Stimulated activated naive B cell treated with anti-CD40 and anti-IgM and Interleukin-4, amounts not matched to agents 10 μg/mL and 1 μg/mL and 100 μg/mL, for 72 hours (primary cell): Measurements from ENCODE around the gene MRC1.

ENCODE experiments used
- ATAC-seq, 2 donors: fragments of 150-1000 bp; cut with Tn5 transposase; replicated peaks; 2 replicates each; pipeline ENCODE4 v1.10.0; 2021; ENCODE audit warnings: moderate library complexity in 1 of 2
- DNase-seq: peaks from one replicate; pipeline ENCODE4 v3.0.0; 2021
- H3K27ac Mint-ChIP-seq: one replicate; pipeline ENCODE4 v1.8.0; 2022; ENCODE audit warnings: mild to moderate bottlenecking, mixed read lengths
- H3K27me3 Mint-ChIP-seq, 2 donors: one replicate each; pipeline ENCODE4 v1.8.0; 2022; ENCODE audit warnings: mixed read lengths in 2 of 2
- H3K36me3 Mint-ChIP-seq, 2 donors: one replicate each; pipeline ENCODE4 v1.8.0; 2022; ENCODE audit warnings: mixed read lengths in 2 of 2, mild to moderate bottlenecking in 1 of 2
- H3K4me1 Mint-ChIP-seq, 2 donors: one replicate each; pipeline ENCODE4 v1.8.0; 2022; ENCODE audit warnings: mixed read lengths in 2 of 2, mild to moderate bottlenecking in 1 of 2
- H3K4me3 Mint-ChIP-seq, 2 donors: one replicate each; pipeline ENCODE4 v1.8.0; 2022; ENCODE audit warnings: mild to moderate bottlenecking in 2 of 2, mixed read lengths in 2 of 2, moderate library complexity in 1 of 2
- H3K9me3 Mint-ChIP-seq, 2 donors: one replicate each; pipeline ENCODE4 v1.8.0; 2022; ENCODE audit warnings: mixed read lengths in 2 of 2, mild to moderate bottlenecking in 1 of 2

The MRC1 gene

DNA sequence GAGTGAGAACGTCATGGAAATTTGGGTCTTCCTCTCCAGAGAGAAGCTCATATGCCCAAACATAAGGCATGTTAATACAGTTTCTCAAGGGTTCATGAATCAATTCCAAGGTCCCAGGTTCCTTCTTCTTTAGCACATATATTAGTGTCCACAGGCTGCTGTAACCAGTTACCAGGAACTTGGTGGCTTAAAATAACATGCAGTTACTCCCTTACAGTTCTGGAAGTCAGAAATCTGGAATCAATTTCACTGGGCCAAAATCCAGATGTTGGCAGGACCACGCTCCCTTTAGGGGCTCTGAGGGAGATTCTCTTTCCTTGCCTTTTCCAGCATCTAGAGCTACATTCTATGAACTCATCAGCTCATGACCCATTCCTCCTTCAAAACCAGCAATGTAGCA is 64.8 kb downstream of the MRC1 start:
- no peak overlapping the region for H3K4me3 Mint-ChIP-seq
- DNase-seq: no peak
- H3K4me1 Mint-ChIP-seq: peaks cover 0 to 23% of the 10 kb centered on the region in 2 donors
- no peaks in the 10 kb centered on the region for H3K27me3 Mint-ChIP-seq
- no peak for ATAC-seq
- H3K36me3 Mint-ChIP-seq: no peaks in the 10 kb centered on the region
- H3K27ac Mint-ChIP-seq: no peak overlapping the region
- no peaks in the 10 kb centered on the region for H3K9me3 Mint-ChIP-seq

DNA sequence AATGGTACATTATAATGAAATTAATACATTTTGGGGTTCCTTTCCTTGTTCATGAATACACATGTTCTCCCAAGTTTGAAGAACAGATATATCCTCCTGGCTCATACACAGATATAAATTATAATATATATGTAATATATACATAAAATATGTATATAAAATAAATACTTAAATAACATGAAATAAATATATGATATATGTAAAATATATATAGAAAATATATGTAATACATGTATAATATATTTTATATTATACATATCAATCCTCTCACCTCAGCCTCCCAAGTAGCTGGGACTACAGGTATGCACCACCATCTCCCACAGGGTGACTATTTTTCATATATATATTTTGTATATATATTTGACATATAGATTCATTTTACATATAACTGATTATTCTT is 68.0 kb downstream of the MRC1 start:
- Mint-ChIP-seq H3K4me3 (no peak overlapping the region), H3K4me1 (peaks cover 0 to 7% of the 10 kb centered on the region in 2 donors), H3K27ac (no peak overlapping the region), H3K27me3 (peaks cover 0 to 3% of the 10 kb centered on the region in 2 donors), H3K36me3 (no peaks in the 10 kb centered on the region), H3K9me3 (no peaks in the 10 kb centered on the region)
- ATAC-seq (no peak), DNase-seq (no peak)

- Mint-ChIP-seq H3K4me3 (no peak overlapping the region), H3K27ac (no peak overlapping the region), H3K36me3 (no peaks in the 10 kb centered on the region), H3K27me3 (peaks cover 0 to 4% of the 10 kb centered on the region in 2 donors), H3K9me3 (peaks cover 0 to 1% of the 10 kb centered on the region in 2 donors), H3K4me1 (no peaks in the 10 kb centered on the region)
- DNase-seq (no peak), ATAC-seq (no peak)
Measured at GRCh38 chr10:17878896-17879295, 69.7 kb downstream of the MRC1 start.

DNA sequence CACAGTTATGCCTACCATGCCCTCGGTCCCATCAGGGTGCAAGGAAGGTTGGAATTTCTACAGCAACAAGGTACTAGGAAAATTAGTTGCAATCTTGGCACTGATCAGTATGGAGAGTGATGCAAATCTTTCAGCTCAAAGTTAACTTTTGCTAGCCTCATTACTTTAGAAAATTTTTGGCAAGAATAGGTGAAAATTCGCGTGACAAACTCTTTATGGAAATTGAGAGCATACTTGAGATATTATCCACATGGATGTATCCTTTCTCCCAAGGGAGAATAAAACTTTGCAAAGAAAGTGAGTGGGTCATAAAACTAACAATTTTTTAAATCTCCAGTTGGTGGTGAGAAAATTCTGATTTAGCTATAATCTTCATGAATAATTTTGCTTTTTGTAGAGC is 71.5 kb downstream of the MRC1 start:
- H3K9me3 Mint-ChIP-seq: peaks cover 4 to 5% of the 10 kb centered on the region in 2 donors
- DNase-seq: no peak
- ATAC-seq: no peak
- no peaks in the 10 kb centered on the region for H3K36me3 Mint-ChIP-seq
- no peak overlapping the region for H3K27ac Mint-ChIP-seq
- peaks cover 0 to 4% of the 10 kb centered on the region in 2 donors for H3K27me3 Mint-ChIP-seq
- no peaks in the 10 kb centered on the region for H3K4me1 Mint-ChIP-seq
- no peak overlapping the region for H3K4me3 Mint-ChIP-seq

- no peaks in the 10 kb centered on the region for H3K36me3 Mint-ChIP-seq
- no peak overlapping the region for H3K4me3 Mint-ChIP-seq
- no peak overlapping the region for H3K27ac Mint-ChIP-seq
- peaks cover 0 to 4% of the 10 kb centered on the region in 2 donors for H3K27me3 Mint-ChIP-seq
- DNase-seq (no peak), ATAC-seq (no peak)
- H3K9me3 Mint-ChIP-seq: peaks cover 4 to 5% of the 10 kb centered on the region in 2 donors
- no peaks in the 10 kb centered on the region for H3K4me1 Mint-ChIP-seq
Measured at GRCh38 chr10:17882557-17882956, 73.4 kb downstream of the MRC1 start.

GRCh38 chr10:17883621-17884020 is 74.5 kb downstream of the MRC1 start:
- ATAC-seq: no peak
- H3K9me3 Mint-ChIP-seq: peaks cover 4 to 5% of the 10 kb centered on the region in 2 donors
- H3K36me3 Mint-ChIP-seq: no peaks in the 10 kb centered on the region
- H3K4me3 Mint-ChIP-seq: no peak overlapping the region
- DNase-seq: no peak
- no peaks in the 10 kb centered on the region for H3K4me1 Mint-ChIP-seq
- H3K27ac Mint-ChIP-seq: no peak overlapping the region
- H3K27me3 Mint-ChIP-seq: peaks cover 0 to 4% of the 10 kb centered on the region in 2 donors

- Mint-ChIP-seq H3K27me3 (peaks cover 0 to 4% of the 10 kb centered on the region in 2 donors), H3K27ac (no peak overlapping the region), H3K4me3 (no peak overlapping the region), H3K4me1 (no peaks in the 10 kb centered on the region), H3K36me3 (no peaks in the 10 kb centered on the region), H3K9me3 (peaks cover 4 to 5% of the 10 kb centered on the region in 2 donors)
- no peak for ATAC-seq
- DNase-seq: no peak
Measured at GRCh38 chr10:17888189-17888588, 79.0 kb downstream of the MRC1 start.

DNA sequence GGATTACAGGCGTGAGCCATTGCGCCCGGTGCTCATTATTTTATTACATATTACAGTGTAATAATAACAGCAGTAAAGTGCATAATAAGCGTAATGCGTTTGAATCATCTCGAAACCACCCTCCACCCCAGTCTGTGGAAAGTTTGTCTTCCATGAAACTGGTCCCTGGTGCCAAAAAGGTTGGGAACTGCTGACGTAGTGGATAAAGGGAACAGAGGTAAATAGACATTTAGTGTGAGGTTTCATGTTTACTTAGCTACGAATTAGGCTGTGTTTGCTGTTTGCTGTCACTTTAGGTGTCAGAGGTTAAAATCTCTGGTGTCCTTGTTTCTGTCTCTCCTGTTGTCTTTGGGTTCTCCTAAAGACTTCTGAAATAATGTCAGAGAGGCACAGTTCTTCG is 82.3 kb downstream of the MRC1 start:
- Mint-ChIP-seq H3K4me1 (no peaks in the 10 kb centered on the region), H3K27ac (no peak overlapping the region), H3K36me3 (no peaks in the 10 kb centered on the region), H3K27me3 (peaks cover 4 to 9% of the 10 kb centered on the region in 2 donors), H3K9me3 (no peaks in the 10 kb centered on the region), H3K4me3 (no peak overlapping the region)
- ATAC-seq (no peak), DNase-seq (no peak)

DNA sequence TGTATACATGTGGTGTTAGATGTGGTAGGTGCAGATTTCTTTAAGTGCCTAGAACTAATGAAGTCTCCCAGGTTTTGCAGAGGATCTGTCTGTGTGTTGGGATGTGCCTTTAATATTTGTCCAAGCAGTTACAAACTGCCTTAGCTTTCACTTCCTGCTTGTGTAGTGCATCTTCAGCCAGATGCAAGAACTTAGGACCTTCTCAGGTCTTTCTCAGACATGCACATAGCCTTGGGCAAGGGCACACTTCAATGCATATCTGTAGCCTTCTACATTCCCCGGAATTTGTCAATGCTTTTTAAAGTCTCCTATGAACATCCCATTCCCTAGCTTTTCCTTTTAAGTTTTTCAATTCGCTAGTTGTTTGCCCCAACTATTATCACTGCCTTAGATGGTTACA is 95.4 kb downstream of the MRC1 start:
- ATAC-seq (no peak), DNase-seq (no peak)
- Mint-ChIP-seq H3K4me3 (no peak overlapping the region), H3K36me3 (no peaks in the 10 kb centered on the region), H3K27me3 (no peaks in the 10 kb centered on the region), H3K9me3 (no peaks in the 10 kb centered on the region), H3K4me1 (peaks cover 2 to 10% of the 10 kb centered on the region in 2 donors), H3K27ac (no peak overlapping the region)

DNA sequence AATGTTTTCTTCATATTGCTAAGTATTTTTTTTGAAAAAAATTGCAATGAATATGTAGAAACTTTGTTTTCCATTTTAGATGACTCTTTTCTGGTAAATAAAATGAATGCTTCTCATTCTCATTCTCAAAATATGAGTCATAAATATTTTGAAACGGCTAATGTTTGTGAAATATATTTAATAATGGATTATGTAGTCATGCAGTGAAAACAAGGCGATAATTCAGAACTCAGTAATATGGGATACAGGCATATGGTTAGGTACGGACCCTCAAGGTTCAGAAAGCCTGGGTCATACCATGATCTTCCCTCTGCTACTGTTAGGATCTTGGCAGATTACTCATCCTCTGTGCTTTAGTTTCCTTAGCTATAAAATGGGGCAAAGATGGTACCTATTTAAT is 96.3 kb downstream of the MRC1 start:
- DNase-seq (no peak), ATAC-seq (no peak)
- no peaks in the 10 kb centered on the region for H3K36me3 Mint-ChIP-seq
- H3K27ac Mint-ChIP-seq: no peak overlapping the region
- H3K4me1 Mint-ChIP-seq: peaks cover 2 to 10% of the 10 kb centered on the region in 2 donors
- H3K9me3 Mint-ChIP-seq: no peaks in the 10 kb centered on the region
- no peaks in the 10 kb centered on the region for H3K27me3 Mint-ChIP-seq
- H3K4me3 Mint-ChIP-seq: no peak overlapping the region

- ATAC-seq (no peak), DNase-seq (no peak)
- no peaks in the 10 kb centered on the region for H3K36me3 Mint-ChIP-seq
- H3K27ac Mint-ChIP-seq: no peak overlapping the region
- H3K27me3 Mint-ChIP-seq: no peaks in the 10 kb centered on the region
- no peaks in the 10 kb centered on the region for H3K9me3 Mint-ChIP-seq
- no peak overlapping the region for H3K4me3 Mint-ChIP-seq
- peaks cover 2 to 10% of the 10 kb centered on the region in 2 donors for H3K4me1 Mint-ChIP-seq
Measured at GRCh38 chr10:17906002-17906401, 96.9 kb downstream of the MRC1 start.

DNA sequence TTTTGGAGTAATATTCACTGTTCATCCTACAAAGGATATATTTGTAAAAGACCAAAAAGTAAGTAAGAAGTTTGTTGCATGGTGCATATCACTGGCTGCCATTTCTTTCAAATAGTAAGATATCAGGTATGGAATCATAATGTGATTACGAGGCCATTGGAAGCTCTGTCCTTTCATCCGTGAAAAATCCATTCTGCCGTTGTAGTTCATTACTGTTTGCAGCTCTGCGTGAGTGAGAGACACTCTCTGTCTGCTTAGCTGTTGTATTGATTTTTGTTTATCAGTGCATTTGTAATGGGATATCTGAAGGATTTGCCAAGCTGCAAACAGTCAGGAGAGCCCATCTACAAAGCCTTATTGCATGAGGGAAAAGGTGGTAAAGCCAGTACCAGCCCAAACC is 98.5 kb downstream of the MRC1 start:
- peaks cover 0 to 1% of the 10 kb centered on the region in 2 donors for H3K36me3 Mint-ChIP-seq
- H3K27me3 Mint-ChIP-seq: no peaks in the 10 kb centered on the region
- H3K4me3 Mint-ChIP-seq: no peak overlapping the region
- no peak overlapping the region for H3K27ac Mint-ChIP-seq
- peaks cover 5% of the 10 kb centered on the region in 2 donors for H3K9me3 Mint-ChIP-seq
- ATAC-seq (no peak), DNase-seq (no peak)
- H3K4me1 Mint-ChIP-seq: peaks cover 2 to 10% of the 10 kb centered on the region in 2 donors

- peak; percentile 62 to 65 for ATAC-seq
- Mint-ChIP-seq H3K27me3 (no peaks in the 10 kb centered on the region), H3K4me1 (no peaks in the 10 kb centered on the region), H3K4me3 (no peak overlapping the region), H3K27ac (no peak overlapping the region), H3K9me3 (peaks cover 7 to 8% of the 10 kb centered on the region in 2 donors), H3K36me3 (peaks cover 0 to 1% of the 10 kb centered on the region in 2 donors)
- DNase-seq: peak; percentile 4
Measured at GRCh38 chr10:17910125-17910789, 101.1 kb downstream of the MRC1 start.

GRCh38 chr10:17912754-17913153 is 103.6 kb downstream of the MRC1 start:
- Mint-ChIP-seq H3K4me1 (no peaks in the 10 kb centered on the region), H3K27me3 (no peaks in the 10 kb centered on the region), H3K27ac (no peak overlapping the region), H3K4me3 (no peak overlapping the region), H3K9me3 (peaks cover 7 to 8% of the 10 kb centered on the region in 2 donors), H3K36me3 (peaks cover 0 to 1% of the 10 kb centered on the region in 2 donors)
- no peak for ATAC-seq
- no peak for DNase-seq

DNA sequence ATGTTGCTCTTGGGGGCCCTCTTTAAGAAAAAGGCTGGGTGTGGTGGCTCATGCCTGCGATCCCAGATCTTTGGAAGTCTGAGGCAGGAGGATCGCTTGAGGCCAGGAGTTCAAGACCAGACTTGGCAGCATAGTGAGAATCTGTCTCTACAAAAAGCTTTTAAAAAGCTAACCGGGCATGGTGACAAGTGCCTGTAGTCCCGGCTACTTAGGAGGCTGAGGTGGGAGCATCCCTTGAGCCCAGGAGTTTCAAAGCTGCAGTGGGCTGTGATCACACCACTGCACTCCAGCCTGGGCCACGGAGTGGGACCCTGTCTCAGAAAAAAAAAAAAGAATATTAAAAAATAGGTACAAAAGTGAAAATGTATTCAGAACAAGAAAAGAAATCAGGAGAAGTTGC is 104.5 kb downstream of the MRC1 start:
- H3K4me1 Mint-ChIP-seq: no peaks in the 10 kb centered on the region
- H3K9me3 Mint-ChIP-seq: peaks cover 7 to 15% of the 10 kb centered on the region in 2 donors
- DNase-seq (no peak), ATAC-seq (no peak)
- no peak overlapping the region for H3K27ac Mint-ChIP-seq
- H3K36me3 Mint-ChIP-seq: peaks cover 0 to 1% of the 10 kb centered on the region in 2 donors
- no peak overlapping the region for H3K4me3 Mint-ChIP-seq
- H3K27me3 Mint-ChIP-seq: no peaks in the 10 kb centered on the region
